ENCODE results near the gene FBXL2.

FBXL2 gene

DNA sequence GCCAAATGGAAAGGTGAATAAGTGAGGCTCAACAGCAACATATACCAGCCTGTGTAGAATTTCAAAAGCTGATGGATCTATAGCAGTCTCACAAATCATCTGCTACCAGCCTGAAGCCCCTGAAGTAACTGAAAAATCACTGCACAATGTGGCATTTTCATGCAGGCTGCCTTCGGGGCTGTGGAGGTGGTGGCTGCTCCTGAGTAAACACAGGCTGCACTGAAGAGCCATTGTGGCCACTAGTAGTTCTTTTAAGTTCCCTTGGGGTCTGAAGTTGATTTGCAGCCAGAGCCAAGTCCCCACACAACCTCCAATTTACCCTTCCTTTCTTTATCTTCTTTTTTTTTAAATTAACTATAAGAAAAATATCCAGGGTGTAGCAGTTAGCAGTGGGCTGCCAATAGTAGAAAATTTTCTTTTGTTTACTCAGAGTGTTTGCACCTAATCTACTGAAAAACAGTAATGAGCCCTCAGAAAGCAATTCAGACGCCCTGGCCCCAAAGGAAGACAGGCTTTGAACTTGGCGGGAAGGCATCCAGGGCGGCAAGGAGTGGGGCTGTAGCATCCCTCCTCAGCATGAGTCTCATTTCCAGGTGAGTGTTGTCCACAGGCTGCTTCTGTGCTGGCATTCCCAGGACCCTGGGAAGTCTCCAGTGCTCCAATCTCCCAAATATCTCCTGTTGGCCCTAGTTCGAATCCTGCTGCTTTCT lies 45.3 kb upstream of the FBXL2 start:
- Histone ChIP-seq H3K9ac (ENCODE audit: low read length) (no peak overlapping the region), H3K4me3 (ENCODE audit: low read depth, low read length, poor library complexity, severe bottlenecking) (no peak overlapping the region), H3K36me3 (ENCODE audit: insufficient read depth, low read length) (no peaks in the 10 kb centered on the region), H2AFZ (ENCODE audit: low read length) (no peak overlapping the region), H3K4me2 (ENCODE audit: low read length) (no peak overlapping the region), H3K79me2 (ENCODE audit: insufficient read depth, low read length) (no peaks in the 10 kb centered on the region), H3F3A (ENCODE audit: insufficient read depth, low read length) (no peaks in the 10 kb centered on the region), H3K9me3 (ENCODE audit: low read length) (no peaks in the 10 kb centered on the region), H3K9me2 (ENCODE audit: low read depth, low read length) (no peaks in the 10 kb centered on the region), H3K27ac (ENCODE audit: low read depth, low read length, poor library complexity, severe bottlenecking) (no peak overlapping the region), H3K4me1 (ENCODE audit: insufficient read depth, low read length, severe bottlenecking) (no peaks in the 10 kb centered on the region), H3K27me3 (ENCODE audit: insufficient read depth, low read length) (no peaks in the 10 kb centered on the region), H4K20me1 (ENCODE audit: insufficient read depth, low read length) (no peaks in the 10 kb centered on the region)
- TF ChIP-seq EZH2 (IDR thresholded peaks at IDR 0.05; ENCODE audit: borderline replicate concordance, low read length): no peak
- TF ChIP-seq, protein P1, sequence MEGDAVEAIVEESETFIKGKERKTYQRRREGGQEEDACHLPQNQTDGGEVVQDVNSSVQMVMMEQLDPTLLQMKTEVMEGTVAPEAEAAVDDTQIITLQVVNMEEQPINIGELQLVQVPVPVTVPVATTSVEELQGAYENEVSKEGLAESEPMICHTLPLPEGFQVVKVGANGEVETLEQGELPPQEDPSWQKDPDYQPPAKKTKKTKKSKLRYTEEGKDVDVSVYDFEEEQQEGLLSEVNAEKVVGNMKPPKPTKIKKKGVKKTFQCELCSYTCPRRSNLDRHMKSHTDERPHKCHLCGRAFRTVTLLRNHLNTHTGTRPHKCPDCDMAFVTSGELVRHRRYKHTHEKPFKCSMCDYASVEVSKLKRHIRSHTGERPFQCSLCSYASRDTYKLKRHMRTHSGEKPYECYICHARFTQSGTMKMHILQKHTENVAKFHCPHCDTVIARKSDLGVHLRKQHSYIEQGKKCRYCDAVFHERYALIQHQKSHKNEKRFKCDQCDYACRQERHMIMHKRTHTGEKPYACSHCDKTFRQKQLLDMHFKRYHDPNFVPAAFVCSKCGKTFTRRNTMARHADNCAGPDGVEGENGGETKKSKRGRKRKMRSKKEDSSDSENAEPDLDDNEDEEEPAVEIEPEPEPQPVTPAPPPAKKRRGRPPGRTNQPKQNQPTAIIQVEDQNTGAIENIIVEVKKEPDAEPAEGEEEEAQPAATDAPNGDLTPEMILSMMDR (IDR thresholded peaks at IDR 0.05; ENCODE audit: low read length): no peak

DNA sequence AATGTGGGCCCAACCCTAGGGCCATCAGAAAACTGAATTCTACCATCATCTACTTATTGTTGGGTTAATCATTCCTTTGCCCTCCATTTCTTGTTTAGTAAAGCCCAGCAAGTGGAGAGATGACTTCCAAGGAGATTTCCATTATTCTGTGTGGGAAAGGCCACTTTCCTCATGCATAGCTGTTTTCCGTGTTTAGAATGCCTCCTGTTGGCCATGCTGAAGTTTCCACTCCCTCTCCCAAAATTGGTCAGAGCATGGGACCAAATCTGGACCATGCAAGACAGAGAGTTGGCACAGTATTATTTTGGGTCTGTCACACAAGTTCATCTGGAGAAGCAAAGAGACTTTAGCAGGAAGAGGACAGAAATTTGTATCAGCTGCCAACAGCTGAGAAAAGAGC lies 43.4 kb upstream of the FBXL2 start:
- Histone ChIP-seq H3K9ac (ENCODE audit: low read length) (no peak overlapping the region), H2AFZ (ENCODE audit: low read length) (no peak overlapping the region), H4K20me1 (ENCODE audit: insufficient read depth, low read length) (no peaks in the 10 kb centered on the region), H3K4me2 (ENCODE audit: low read length) (no peak overlapping the region), H3K4me3 (ENCODE audit: low read depth, low read length, poor library complexity, severe bottlenecking) (no peak overlapping the region), H3K27ac (ENCODE audit: low read depth, low read length, poor library complexity, severe bottlenecking) (no peak overlapping the region), H3K27me3 (ENCODE audit: insufficient read depth, low read length) (no peaks in the 10 kb centered on the region), H3K9me2 (ENCODE audit: low read depth, low read length) (no peaks in the 10 kb centered on the region), H3K79me2 (ENCODE audit: insufficient read depth, low read length) (no peaks in the 10 kb centered on the region), H3F3A (ENCODE audit: insufficient read depth, low read length) (no peaks in the 10 kb centered on the region), H3K36me3 (ENCODE audit: insufficient read depth, low read length) (no peaks in the 10 kb centered on the region), H3K9me3 (ENCODE audit: low read length) (no peaks in the 10 kb centered on the region), H3K4me1 (ENCODE audit: insufficient read depth, low read length, severe bottlenecking) (no peaks in the 10 kb centered on the region)
- TF ChIP-seq EZH2 (IDR thresholded peaks at IDR 0.05; ENCODE audit: borderline replicate concordance, low read length): no peak
- TF ChIP-seq, protein P1 (IDR thresholded peaks at IDR 0.05; ENCODE audit: low read length): no peak

DNA sequence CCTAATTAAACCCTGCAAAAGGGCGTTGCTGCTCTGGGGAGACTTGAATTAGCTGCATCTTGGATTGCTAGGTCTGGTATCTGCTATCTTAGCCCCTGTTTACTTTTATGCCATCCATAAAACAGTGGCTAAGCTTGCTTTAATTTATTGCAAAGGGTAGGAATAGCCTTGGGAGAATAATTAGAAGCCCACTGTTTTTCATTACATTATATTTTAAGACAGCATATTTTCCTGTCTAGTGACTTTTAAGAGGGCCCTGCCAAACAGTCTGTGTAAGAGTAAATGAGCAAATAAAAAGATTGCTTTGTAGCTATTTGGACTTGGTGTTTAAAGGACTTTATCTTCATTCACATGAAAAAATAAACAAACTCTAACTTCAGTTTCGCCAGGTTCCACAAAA lies 41.2 kb upstream of the FBXL2 start:
- Histone ChIP-seq H2AFZ (ENCODE audit: low read length) (no peak overlapping the region), H3K36me3 (ENCODE audit: insufficient read depth, low read length) (no peaks in the 10 kb centered on the region)

More for the DNA sequence above, 41.2 kb upstream of the FBXL2 start:
- Histone ChIP-seq H3F3A (ENCODE audit: insufficient read depth, low read length) (no peaks in the 10 kb centered on the region), H3K4me2 (ENCODE audit: low read length) (no peak overlapping the region), H3K9ac (ENCODE audit: low read length) (no peak overlapping the region), H3K79me2 (ENCODE audit: insufficient read depth, low read length) (no peaks in the 10 kb centered on the region), H3K9me3 (ENCODE audit: low read length) (no peaks in the 10 kb centered on the region), H3K9me2 (ENCODE audit: low read depth, low read length) (no peaks in the 10 kb centered on the region), H4K20me1 (ENCODE audit: insufficient read depth, low read length) (no peaks in the 10 kb centered on the region), H3K4me1 (ENCODE audit: insufficient read depth, low read length, severe bottlenecking) (no peaks in the 10 kb centered on the region), H3K4me3 (ENCODE audit: low read depth, low read length, poor library complexity, severe bottlenecking) (no peak overlapping the region), H3K27me3 (ENCODE audit: insufficient read depth, low read length) (no peaks in the 10 kb centered on the region), H3K27ac (ENCODE audit: low read depth, low read length, poor library complexity, severe bottlenecking) (no peak overlapping the region)
- TF ChIP-seq, protein P1 (IDR thresholded peaks at IDR 0.05; ENCODE audit: low read length): no peak
- no peak for TF ChIP-seq EZH2 (IDR thresholded peaks at IDR 0.05; ENCODE audit: borderline replicate concordance, low read length)
